Neutrophil (primary cell): ENCODE results near the gene VTI1A.

Experiments used
- H3K27ac ChIP-seq: fragments of 200-600 bp; sonication (generic); 2 replicates; pipeline ENCODE4 v1.5.1; 2016; ENCODE audit warnings: mild to moderate bottlenecking, moderate library complexity
- H3K27me3 ChIP-seq: fragments of 200-600 bp; sonication (generic); 2 replicates; pipeline ENCODE4 v1.6.0; 2016; ENCODE audit warnings: mild to moderate bottlenecking
- H3K36me3 ChIP-seq: fragments of 200-600 bp; sonication (generic); 2 replicates; pipeline ENCODE4 v1.5.1; 2017
- H3K4me1 ChIP-seq, 2 experiments: fragments of 200-600 bp in 1 of 2; sonication (generic) in 1 of 2; 1 replicate in 1 of 2; 2 replicates in 1 of 2; pipeline versions ENCODE4 v1.5.1 to v1.6.1; 2013 to 2016; ENCODE audit warnings: low read depth in 1 of 2, low read length in 1 of 2, mild to moderate bottlenecking in 1 of 2, moderate library complexity in 1 of 2; ENCODE audit not compliant: control insufficient read depth in 1 of 2, insufficient read depth in 1 of 2
- H3K4me3 ChIP-seq, 2 experiments: fragments of 200-600 bp in 1 of 2; sonication (generic) in 1 of 2; 1 replicate in 1 of 2; 2 replicates in 1 of 2; pipeline ENCODE4 v1.5.1; 2013 to 2016; ENCODE audit warnings: low read depth in 1 of 2, low read length in 1 of 2, mild to moderate bottlenecking in 1 of 2, moderate library complexity in 1 of 2
- H3K9me3 ChIP-seq: fragments of 200-600 bp; sonication (generic); 2 replicates; pipeline ENCODE4 v1.5.1; 2016
- CTCF ChIP-seq: fragments of 200-600 bp; sonication (generic); IDR thresholded peaks from 2 replicates; pipeline ENCODE4 v1.5.1; 2016; ENCODE audit warnings: antibody characterized with exemption

Gene VTI1A

GRCh38 chr10:112766636-112767035 lies 319.6 kb downstream of the VTI1A start:
- H3K9me3 ChIP-seq, result no peaks in the 10 kb centered on the region
- H3K36me3 ChIP-seq, result no peaks in the 10 kb centered on the region
- no peaks in the 10 kb centered on the region for H3K4me1 ChIP-seq
- no peaks in the 10 kb centered on the region for H3K27me3 ChIP-seq
- no peak overlapping the region for H3K27ac ChIP-seq
- no peak for TF ChIP-seq CTCF
- no peak overlapping the region for H3K4me3 ChIP-seq

GRCh38 chr10:112767156-112767555 lies 320.1 kb downstream of the VTI1A start:
- H3K27me3 ChIP-seq, result no peaks in the 10 kb centered on the region
- H3K36me3 ChIP-seq, result no peaks in the 10 kb centered on the region
- TF ChIP-seq CTCF, result no peak
- H3K27ac ChIP-seq, result no peak overlapping the region
- no peaks in the 10 kb centered on the region for H3K9me3 ChIP-seq
- no peak overlapping the region for H3K4me3 ChIP-seq
- H3K4me1 ChIP-seq, result no peaks in the 10 kb centered on the region

- TF ChIP-seq CTCF, result no peak
- H3K4me3 ChIP-seq, result no peak overlapping the region
- H3K36me3 ChIP-seq, result no peaks in the 10 kb centered on the region
- H3K9me3 ChIP-seq, result no peaks in the 10 kb centered on the region
- H3K27ac ChIP-seq, result no peak overlapping the region
- no peaks in the 10 kb centered on the region for H3K27me3 ChIP-seq
- H3K4me1 ChIP-seq, result no peaks in the 10 kb centered on the region
Observed at GRCh38 chr10:112768121-112768520, 321.1 kb downstream of the VTI1A start.

- Histone ChIP-seq H3K27ac (no peak overlapping the region), H3K9me3 (no peaks in the 10 kb centered on the region), H3K27me3 (no peaks in the 10 kb centered on the region), H3K4me3 (no peak overlapping the region), H3K36me3 (no peaks in the 10 kb centered on the region), H3K4me1 (no peaks in the 10 kb centered on the region)
- TF ChIP-seq CTCF, result no peak
Observed at GRCh38 chr10:112769081-112769480, 322.1 kb downstream of the VTI1A start.

- H3K27ac ChIP-seq, result no peak overlapping the region
- no peaks in the 10 kb centered on the region for H3K4me1 ChIP-seq
- H3K9me3 ChIP-seq, result no peaks in the 10 kb centered on the region
- H3K36me3 ChIP-seq, result no peaks in the 10 kb centered on the region
- H3K27me3 ChIP-seq, result no peaks in the 10 kb centered on the region
- no peak overlapping the region for H3K4me3 ChIP-seq
- no peak for TF ChIP-seq CTCF
Observed at GRCh38 chr10:112769611-112770370, 322.8 kb downstream of the VTI1A start.
